HEK293 (cell line): Measurements from ENCODE around the gene DOK1.

Source experiments
- CTCF ChIA-PET: fragments of 350-600 bp; formaldehyde crosslinking; extraction: SDS; loops from one replicate; lab custom pipeline; 2021; ENCODE audit warnings: antibody characterized with exemption; lab: Yijun Ruan, JAX
- POLR2A ChIA-PET: fragments of 300-600 bp; formaldehyde crosslinking; extraction: SDS; loops from one replicate; lab custom pipeline; 2020; ENCODE audit warnings: antibody characterized with exemption, inconsistent platforms; lab: Yijun Ruan, JAX
- H3K27ac ChIP-seq: fragments of 200-500 bp; sonication (Bioruptor generic); 2 replicates; pipeline ENCODE4 v1.5.1; 2014; ENCODE audit warnings: low read depth, low read length, control low read depth, inconsistent platforms; ENCODE audit errors: extremely low read depth
- H3K36me3 ChIP-seq, 2 experiments: fragments of 200-500 bp in 1 of 2; sonication (Bioruptor generic) in 1 of 2; 1 replicate in 1 of 2; 2 replicates in 1 of 2; pipeline ENCODE4 v1.5.1; 2014 to 2017; ENCODE audit warnings: inconsistent platforms in 2 of 2, low read length in 2 of 2; ENCODE audit not compliant: control insufficient read depth in 2 of 2, insufficient read depth in 1 of 2
- H3K4me1 ChIP-seq: fragments of 200-500 bp; sonication (Bioruptor generic); 2 replicates; pipeline ENCODE4 v1.5.1; 2014; ENCODE audit warnings: mild to moderate bottlenecking, low read length, inconsistent platforms; ENCODE audit not compliant: control insufficient read depth, insufficient read depth
- H3K4me3 ChIP-seq: 2 replicates; pipeline ENCODE4 v1.5.1; 2011; ENCODE audit warnings: low read depth, mild to moderate bottlenecking, control low read depth, low read length, moderate library complexity
- H3K9me3 ChIP-seq: fragments of 200-500 bp; sonication (Bioruptor generic); 2 replicates; pipeline ENCODE4 v1.5.1; 2014; ENCODE audit warnings: low read depth, low read length, inconsistent platforms; ENCODE audit not compliant: control insufficient read depth, insufficient read depth
- FEZF1 ChIP-seq: fragments of 450-650 bp; formaldehyde crosslinking; IDR thresholded peaks from 2 replicates; pipeline ENCODE4 v1.5.1; 2016; ENCODE audit warnings: missing biosample characterization, missing genetic modification characterization
- HOXC10 ChIP-seq: sonication (generic); formaldehyde crosslinking; IDR thresholded peaks from 2 replicates; pipeline ENCODE4 v1.8.1; 2023; ENCODE audit warnings: mild to moderate bottlenecking, missing genetic modification reagents
- INSM2 ChIP-seq: fragments of 450-650 bp; formaldehyde crosslinking; IDR thresholded peaks from 2 replicates; pipeline ENCODE4 v1.5.1; 2016; ENCODE audit warnings: missing biosample characterization, missing genetic modification characterization
- PBX3 ChIP-seq: sonication (generic); formaldehyde crosslinking; IDR thresholded peaks from 2 replicates; pipeline ENCODE4 v1.8.1; 2022; ENCODE audit warnings: mild to moderate bottlenecking, moderate library complexity, missing genetic modification reagents
- PRDM1 ChIP-seq: fragments of 450-650 bp; formaldehyde crosslinking; IDR thresholded peaks from 2 replicates; pipeline ENCODE4; 2016; ENCODE audit warnings: missing biosample characterization, missing genetic modification characterization
- PRDM6 ChIP-seq: fragments of 450-650 bp; formaldehyde crosslinking; IDR thresholded peaks from 2 replicates; pipeline ENCODE4 v1.5.1; 2017; ENCODE audit warnings: missing biosample characterization, missing genetic modification characterization
- SCRT2 ChIP-seq: fragments of 450-650 bp; formaldehyde crosslinking; IDR thresholded peaks from 2 replicates; pipeline ENCODE4 v1.5.1; 2016; ENCODE audit warnings: missing biosample characterization, missing genetic modification characterization
- SP3 ChIP-seq: fragments of 450-650 bp; formaldehyde crosslinking; IDR thresholded peaks from 2 replicates; pipeline ENCODE4 v1.5.1; 2016; ENCODE audit warnings: missing biosample characterization, missing genetic modification characterization
- TSHZ1 ChIP-seq: fragments of 450-650 bp; formaldehyde crosslinking; IDR thresholded peaks from 2 replicates; pipeline ENCODE4 v1.5.1; 2016; ENCODE audit warnings: missing biosample characterization, missing genetic modification characterization, borderline replicate concordance
- YY1 ChIP-seq: fragments of 450-650 bp; formaldehyde crosslinking; IDR thresholded peaks from 2 replicates; pipeline ENCODE4 v1.5.1; 2018; ENCODE audit warnings: missing biosample characterization, missing genetic modification characterization
- ZFHX2 ChIP-seq: fragments of 450-650 bp; formaldehyde crosslinking; conservative IDR thresholded peaks from 2 replicates; pipeline ENCODE4 v1.5.1; 2016; ENCODE audit warnings: missing biosample characterization, missing genetic modification characterization
- ZNF121 ChIP-seq: fragments of 450-650 bp; formaldehyde crosslinking; IDR thresholded peaks from 2 replicates; pipeline ENCODE4 v1.5.1; 2016; ENCODE audit warnings: missing biosample characterization, missing genetic modification characterization
- ZNF174 ChIP-seq: fragments of 450-650 bp; formaldehyde crosslinking; IDR thresholded peaks from 2 replicates; pipeline ENCODE4 v1.5.0; 2017; ENCODE audit warnings: missing biosample characterization, mild to moderate bottlenecking, missing genetic modification characterization
- ZNF175 ChIP-seq: fragments of 450-650 bp; formaldehyde crosslinking; IDR thresholded peaks from 2 replicates; pipeline ENCODE4 v1.5.1; 2016; ENCODE audit warnings: missing biosample characterization, missing genetic modification characterization
- ZNF202 ChIP-seq: fragments of 450-650 bp; formaldehyde crosslinking; IDR thresholded peaks from 2 replicates; pipeline ENCODE4 v1.5.1; 2016; ENCODE audit warnings: missing biosample characterization, missing genetic modification characterization, borderline replicate concordance
- ZNF223 ChIP-seq: fragments of 450-650 bp; formaldehyde crosslinking; IDR thresholded peaks from 2 replicates; pipeline ENCODE4 v1.5.1; 2016; ENCODE audit warnings: missing biosample characterization, missing genetic modification characterization
- ZNF510 ChIP-seq: fragments of 450-650 bp; formaldehyde crosslinking; IDR thresholded peaks from 2 replicates; pipeline ENCODE4 v1.5.1; 2018; ENCODE audit warnings: mild to moderate bottlenecking, missing genetic modification characterization, missing biosample characterization; ENCODE audit not compliant: insufficient replicate concordance
- ZNF514 ChIP-seq: fragments of 450-650 bp; formaldehyde crosslinking; IDR thresholded peaks from 2 replicates; pipeline ENCODE4 v1.5.1; 2016; ENCODE audit warnings: missing biosample characterization, missing genetic modification characterization
- ZNF521 ChIP-seq: fragments of 450-650 bp; formaldehyde crosslinking; IDR thresholded peaks from 2 replicates; pipeline ENCODE4 v1.5.1; 2017; ENCODE audit warnings: missing biosample characterization, mild to moderate bottlenecking, missing genetic modification characterization
- ZNF530 ChIP-seq: fragments of 450-650 bp; formaldehyde crosslinking; IDR thresholded peaks from 2 replicates; pipeline ENCODE4 v1.5.1; 2016; ENCODE audit warnings: low read depth, missing biosample characterization, missing genetic modification characterization
- ZNF561 ChIP-seq: fragments of 450-650 bp; IDR thresholded peaks from 2 replicates; pipeline ENCODE4 v1.5.1; 2018; ENCODE audit warnings: missing biosample characterization, missing genetic modification characterization, borderline replicate concordance
- ZNF654 ChIP-seq: fragments of 450-650 bp; formaldehyde crosslinking; IDR thresholded peaks from 2 replicates; pipeline ENCODE4 v1.5.1; 2016; ENCODE audit warnings: low read depth, missing biosample characterization, missing genetic modification characterization
- ZNF747 ChIP-seq: fragments of 450-650 bp; formaldehyde crosslinking; IDR thresholded peaks from 2 replicates; pipeline ENCODE4 v1.5.1; 2016; ENCODE audit warnings: missing biosample characterization, missing genetic modification characterization
- ZNF76 ChIP-seq: fragments of 450-650 bp; formaldehyde crosslinking; IDR thresholded peaks from 2 replicates; pipeline ENCODE4; 2016; ENCODE audit warnings: low read depth, missing biosample characterization, missing genetic modification characterization, borderline replicate concordance

Gene DOK1

GRCh38 chr2:74531666-74532065 lies 22.9 kb upstream of the DOK1 start:
- H3K9me3 ChIP-seq = no peaks in the 10 kb centered on the region
- TF ChIP-seq ZNF223 (no peak), HOXC10 (CRISPR knock-in tag) (no peak), ZNF174 (tag by site-specific recombination) (no peak), ZNF202 (no peak), ZNF561 (tag by site-specific recombination) (no peak), ZNF747 (tag by site-specific recombination) (no peak)
- H3K36me3 ChIP-seq = peaks cover 7 to 57% of the 10 kb centered on the region in 2 experiments; a peak in 1 of 3 replicates
- ChIA-PET POLR2A (interaction anchor here (0.7 to 1.2 kb wide), 7 partner anchors 10 to 59 kb away, joined by 3 to 6 read pairs (median 4); partner anchors contain the start of genes CCDC142, MRPL53 and TTC31), CTCF (interaction anchor here (0.5 to 4.3 kb wide), 13 partner anchors 12 to 197 kb away, joined by 3 to 34 read pairs (median 4); partner anchors contain the start of genes CCDC142, INO80B and TTC31)
- H3K4me3 ChIP-seq = no peak overlapping the region
- no peak overlapping the region for H3K27ac ChIP-seq
- H3K4me1 ChIP-seq = no peaks in the 10 kb centered on the region; the same call in 1 of the 2 replicates

GRCh38 chr2:74532222-74532621 lies 22.3 kb upstream of the DOK1 start:
- Histone ChIP-seq H3K4me1 (no peaks in the 10 kb centered on the region; the same call in 1 of the 2 replicates), H3K4me3 (no peak overlapping the region), H3K27ac (no peak overlapping the region), H3K36me3 (peaks cover 4 to 51% of the 10 kb centered on the region in 2 experiments; a peak in 1 of 3 replicates), H3K9me3 (no peaks in the 10 kb centered on the region)
- POLR2A ChIA-PET = interaction anchor here (0.7 to 1.2 kb wide), 4 partner anchors 11 to 49 kb away, joined by 3 to 4 read pairs (median 3); partner anchors contain the start of genes CCDC142 and TTC31
- TF ChIP-seq SCRT2 (tag by site-specific recombination) = peak; percentile 57; the same call in 1 of the 2 replicates
- no peak for TF ChIP-seq ZNF121
- peak; percentile 52 for TF ChIP-seq ZNF654 (tag by site-specific recombination)
- TF ChIP-seq PBX3 (CRISPR knock-in tag) = no peak
- TF ChIP-seq ZNF510 = no peak
- no peak for TF ChIP-seq YY1 (tag by site-specific recombination)
- CTCF ChIA-PET = interaction anchor here (0.5 to 4.3 kb wide), 15 partner anchors 11 to 197 kb away, joined by 3 to 34 read pairs (median 4); partner anchors contain the start of genes CCDC142, INO80B and TTC31

- no peak overlapping the region for H3K4me3 ChIP-seq
- H3K9me3 ChIP-seq = no peaks in the 10 kb centered on the region
- CTCF ChIA-PET = interaction anchor here (1.4 to 4.3 kb wide), 4 partner anchors 12 to 54 kb away, joined by 4 to 34 read pairs (median 20); partner anchors contain the start of genes CCDC142 and TTC31
- POLR2A ChIA-PET = interaction anchor here (1.0 kb wide), 1 partner anchor 21 kb away, joined by 5 read pairs; no protein-coding TSS in a partner anchor
- no peak overlapping the region for H3K27ac ChIP-seq
- H3K4me1 ChIP-seq = no peaks in the 10 kb centered on the region; the same call in 1 of the 2 replicates
- H3K36me3 ChIP-seq = peaks cover 0 to 39% of the 10 kb centered on the region in 2 experiments; a peak in 1 of 3 replicates
- TF ChIP-seq ZNF175 (tag by site-specific recombination) (no peak), ZNF223 (no peak), TSHZ1 (tag by site-specific recombination) (no peak), ZNF521 (no peak), INSM2 (tag by site-specific recombination) (no peak), SP3 (tag by site-specific recombination) (no peak), ZNF530 (tag by site-specific recombination) (no peak), ZFHX2 (tag by site-specific recombination) (no peak), ZNF514 (no peak), FEZF1 (tag by site-specific recombination) (no peak), PRDM6 (tag by site-specific recombination) (no peak), PRDM1 (tag by site-specific recombination) (no peak), ZNF76 (tag by site-specific recombination) (no peak)
These were observed 21.1 kb upstream of the DOK1 start for GRCh38 chr2:74533464-74533863.
